AG08395 (cell line): Measurements from ENCODE around the gene CENPP.

Experiments used
- DNase-seq: peaks from one replicate; pipeline ENCODE4 v3.0.0; 2012; ENCODE audit warnings: mixed read lengths, low spot score

CENPP gene

DNA sequence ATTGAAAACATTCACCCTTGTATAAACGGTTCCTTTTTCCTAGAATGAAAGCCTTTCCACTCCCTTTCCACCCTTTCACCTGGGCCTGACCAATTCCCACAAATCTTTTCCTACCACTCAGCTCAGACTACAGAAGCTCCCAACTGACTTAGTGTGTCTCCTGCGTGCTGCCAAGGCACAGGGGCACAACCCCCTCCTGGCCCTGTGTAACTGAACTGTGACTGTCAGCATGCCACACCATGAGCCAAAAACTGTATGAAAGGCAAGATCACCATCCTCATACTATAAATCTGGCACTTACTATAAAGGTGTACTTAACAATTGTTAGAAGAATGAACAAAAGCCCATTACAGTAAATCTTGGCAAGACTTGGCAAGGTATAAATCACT, 12.1 kb upstream of the CENPP start:
- no peak for DNase-seq

- DNase-seq: no peak
Observed at GRCh38 chr9:92315456-92315855, 10.3 kb upstream of the CENPP start.

DNA sequence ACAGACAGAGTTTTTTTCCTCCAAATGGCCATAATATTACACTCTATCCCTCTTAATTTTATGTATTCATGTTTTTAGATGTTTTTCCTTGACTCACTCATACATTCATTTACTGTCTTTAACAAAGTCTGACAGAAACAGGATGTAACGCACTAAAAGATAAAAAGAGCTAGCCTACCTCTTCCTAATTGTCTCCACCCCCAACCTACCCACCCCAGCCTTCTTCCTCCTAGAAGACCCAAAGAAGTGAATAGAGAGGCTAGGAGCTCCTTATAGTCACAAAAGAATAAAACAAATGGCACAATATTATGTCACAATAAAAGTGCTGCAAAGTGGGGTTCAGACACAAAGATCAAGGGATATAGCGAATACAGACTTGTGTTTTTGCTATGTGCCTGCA, 1.3 kb upstream of the CENPP start:
- no peak for DNase-seq

DNA sequence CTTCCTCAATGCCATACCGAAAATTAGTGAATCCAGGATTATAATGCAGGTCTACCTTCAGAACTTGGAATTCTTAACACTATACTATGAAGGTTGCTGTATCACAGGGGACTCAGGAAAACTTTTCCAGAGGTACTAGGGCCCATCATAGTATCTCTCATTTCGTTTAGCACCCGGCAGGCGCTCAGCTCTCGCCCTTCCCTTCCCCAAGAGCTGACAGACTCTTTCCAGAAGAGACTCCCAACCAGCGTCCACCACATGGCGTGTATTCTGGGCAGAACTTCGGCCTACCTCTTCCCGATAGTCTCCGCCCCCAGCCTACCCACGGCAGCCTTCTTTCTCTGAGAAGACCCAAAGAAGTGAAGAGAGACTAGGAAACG, 874 bp upstream of the CENPP start:
- no peak for DNase-seq

DNA sequence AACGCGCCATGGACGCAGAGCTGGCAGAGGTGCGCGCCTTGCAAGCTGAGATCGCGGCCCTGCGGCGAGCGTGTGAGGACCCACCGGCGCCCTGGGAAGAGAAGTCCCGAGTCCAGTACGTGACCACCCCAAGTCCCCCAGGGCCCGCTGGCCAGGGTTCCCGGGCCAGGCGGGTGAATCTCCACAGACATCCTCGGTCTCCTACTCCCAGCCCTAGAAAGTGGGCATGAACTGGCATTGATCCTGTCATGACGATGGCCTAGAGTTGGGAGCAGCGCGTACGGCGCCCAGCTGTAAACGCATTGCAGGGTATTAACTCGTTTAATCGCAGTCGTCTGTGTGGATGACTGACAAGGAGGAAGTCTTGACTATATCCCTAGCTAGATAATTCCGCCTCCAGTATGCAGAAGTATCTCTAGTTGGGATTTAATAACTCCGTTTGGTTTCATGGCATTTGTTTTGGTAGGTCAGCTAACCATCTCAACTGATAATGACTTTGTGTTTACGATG, 293 bp downstream of the CENPP start:
- peak; percentile 4 for DNase-seq

DNA sequence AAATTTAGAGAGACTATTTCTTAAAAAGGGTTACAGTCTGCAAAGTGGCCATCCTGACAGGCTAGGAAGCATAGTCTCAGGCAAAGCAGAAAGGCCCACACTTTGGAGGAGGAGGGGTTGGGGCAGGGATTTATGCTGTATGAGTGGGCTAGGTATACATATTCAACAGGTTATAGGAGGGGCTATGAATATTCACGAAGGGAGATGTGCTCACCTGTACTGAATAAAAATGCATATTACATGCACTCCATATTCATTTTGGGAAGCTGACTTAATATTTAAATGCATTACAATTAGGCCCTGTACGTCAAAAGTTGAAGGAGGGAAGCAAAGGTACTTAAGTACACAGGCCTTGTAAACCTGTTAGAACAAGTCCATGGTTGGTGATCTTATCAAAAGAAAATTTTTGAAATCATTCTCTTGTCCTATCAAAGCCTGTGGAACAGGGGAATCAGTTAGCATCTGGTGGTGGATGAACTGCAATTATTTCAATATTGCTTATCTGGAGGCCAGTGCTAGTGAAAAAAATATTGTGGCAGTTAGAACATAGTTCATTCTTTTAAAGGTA, 1.6 kb downstream of the CENPP start:
- no peak for DNase-seq

DNA sequence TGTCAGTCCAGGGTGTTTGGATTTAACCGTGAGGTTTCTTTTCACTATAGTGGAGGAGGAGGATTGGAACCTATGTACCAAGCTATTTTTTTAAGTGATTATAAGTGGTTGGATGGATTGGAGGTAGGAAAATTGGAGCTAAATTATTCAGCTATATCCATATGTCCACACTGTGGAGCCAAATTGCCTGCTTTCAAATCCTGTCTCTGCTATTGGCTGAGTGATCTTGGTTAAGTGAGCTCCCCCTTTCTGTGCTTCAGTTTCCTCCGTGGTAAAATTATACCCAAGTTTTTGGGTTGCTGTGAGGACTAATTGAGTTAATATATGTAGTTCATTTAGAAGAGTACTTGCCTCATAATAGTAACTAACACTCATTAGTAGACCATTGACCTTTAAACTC, 2.5 kb downstream of the CENPP start:
- DNase-seq: peak; percentile 42

- DNase-seq: no peak
Observed at GRCh38 chr9:92332577-92333281, 7.0 kb downstream of the CENPP start.

- DNase-seq: no peak
Observed at GRCh38 chr9:92333282-92333634, 7.5 kb downstream of the CENPP start.

DNA sequence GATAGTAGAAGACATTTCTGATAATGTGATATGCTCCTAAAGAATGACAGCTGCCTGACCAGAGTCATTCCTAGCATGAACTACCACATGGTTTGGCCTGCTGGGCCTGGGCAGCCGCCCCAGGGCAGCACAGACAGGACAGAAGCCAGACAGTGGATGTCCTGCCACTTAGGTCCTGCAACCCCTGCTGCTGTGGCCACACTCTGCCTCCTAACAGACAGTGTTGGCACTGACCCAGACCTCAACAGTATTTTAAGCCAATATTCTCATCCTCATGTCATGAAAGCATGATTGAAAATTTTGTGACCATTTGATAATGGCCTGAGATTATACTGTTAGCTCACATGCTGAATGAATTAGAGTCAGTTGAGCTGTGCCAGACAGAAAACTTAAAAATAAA, 15.8 kb downstream of the CENPP start:
- no peak for DNase-seq

GRCh38 chr9:92342825-92343488, 17.2 kb downstream of the CENPP start:
- peak; percentile 31 for DNase-seq

- DNase-seq: no peak
Observed at GRCh38 chr9:92345582-92345981, 19.8 kb downstream of the CENPP start.

DNA sequence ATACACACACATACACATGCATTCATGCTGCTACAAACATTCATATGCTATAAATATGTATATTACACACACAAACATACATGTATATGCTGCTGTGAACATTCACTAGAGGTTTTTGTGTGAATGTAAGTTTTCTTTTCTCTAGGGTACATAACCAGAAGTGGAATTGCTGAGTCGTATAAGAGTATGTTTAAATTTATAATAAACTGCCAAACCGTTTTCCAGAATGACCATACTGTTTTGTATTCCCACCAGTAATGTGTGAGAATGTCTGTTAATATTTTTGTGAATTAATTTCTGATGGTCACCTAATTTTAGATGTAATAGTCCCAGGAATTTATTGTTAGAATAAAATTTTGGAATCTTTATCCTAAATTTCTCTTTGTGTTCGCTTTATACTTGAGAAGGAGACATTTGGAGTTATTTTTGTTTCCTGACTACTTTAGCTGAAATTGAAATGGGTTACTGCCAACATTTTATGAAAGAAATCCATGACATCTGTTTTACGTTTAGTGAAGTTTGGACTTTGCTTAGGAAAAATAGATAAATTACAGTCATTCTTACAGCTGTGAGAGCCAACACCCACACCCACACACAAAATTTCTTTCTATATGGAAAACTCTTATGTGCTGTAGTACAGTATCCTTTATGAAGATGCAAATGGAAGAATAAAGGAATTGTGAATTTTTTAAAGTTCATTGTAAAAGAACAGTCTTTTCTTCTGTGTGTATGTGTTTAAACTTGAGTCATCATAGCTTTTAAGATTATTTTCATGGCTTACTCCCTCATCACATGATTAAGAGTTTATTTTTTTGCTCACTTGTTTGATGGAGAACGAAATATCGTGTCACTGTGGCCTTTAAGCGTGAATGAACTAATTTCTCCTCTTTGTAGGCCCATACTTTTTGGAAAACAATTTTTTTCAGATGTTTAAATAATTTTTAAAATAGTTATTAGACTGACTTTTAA, 24.3 kb downstream of the CENPP start:
- DNase-seq: peak; percentile 20

DNA sequence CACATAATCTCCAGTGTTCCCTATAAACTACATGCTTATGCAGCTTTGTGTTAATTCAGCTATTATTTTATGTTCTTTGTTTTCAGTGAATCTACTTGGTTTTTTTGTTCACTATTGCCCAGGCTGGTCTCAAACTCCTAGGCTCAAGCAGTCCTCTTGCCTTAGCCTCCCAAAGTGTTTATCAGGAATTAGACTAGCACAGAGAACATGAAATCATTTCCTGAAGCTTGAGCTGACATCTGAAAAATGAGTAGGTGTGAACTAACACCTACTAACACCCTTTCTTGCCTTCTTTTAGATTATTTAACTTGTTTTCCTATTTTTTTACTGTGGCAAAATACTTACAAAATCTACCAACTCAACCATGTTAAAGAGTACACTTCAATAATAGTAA, 25.0 kb downstream of the CENPP start:
- DNase-seq: no peak

- no peak for DNase-seq
Observed at GRCh38 chr9:92353051-92353450, 27.3 kb downstream of the CENPP start.

- no peak for DNase-seq
Observed at GRCh38 chr9:92359394-92359995, 33.7 kb downstream of the CENPP start.

DNA sequence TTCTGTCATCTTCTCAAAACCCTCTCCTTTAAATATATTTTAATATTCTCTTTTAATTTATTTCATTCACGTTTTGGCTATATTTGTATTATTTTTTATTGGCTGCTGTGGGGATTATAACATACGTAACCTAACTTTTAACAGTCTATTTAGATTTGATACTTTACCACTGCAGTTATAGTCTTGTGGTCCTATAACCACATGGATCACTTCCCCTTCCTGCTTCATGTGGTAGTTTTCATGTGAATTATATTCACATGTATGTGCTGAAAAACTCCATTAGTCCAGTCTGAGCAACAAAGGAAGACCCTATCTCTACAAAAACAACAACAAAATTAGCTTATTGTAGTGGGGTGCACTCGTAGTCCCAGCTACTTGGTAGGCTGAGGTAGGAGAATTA, 34.3 kb downstream of the CENPP start:
- DNase-seq: no peak

- no peak for DNase-seq
Observed at GRCh38 chr9:92369075-92369474, 43.3 kb downstream of the CENPP start.

DNA sequence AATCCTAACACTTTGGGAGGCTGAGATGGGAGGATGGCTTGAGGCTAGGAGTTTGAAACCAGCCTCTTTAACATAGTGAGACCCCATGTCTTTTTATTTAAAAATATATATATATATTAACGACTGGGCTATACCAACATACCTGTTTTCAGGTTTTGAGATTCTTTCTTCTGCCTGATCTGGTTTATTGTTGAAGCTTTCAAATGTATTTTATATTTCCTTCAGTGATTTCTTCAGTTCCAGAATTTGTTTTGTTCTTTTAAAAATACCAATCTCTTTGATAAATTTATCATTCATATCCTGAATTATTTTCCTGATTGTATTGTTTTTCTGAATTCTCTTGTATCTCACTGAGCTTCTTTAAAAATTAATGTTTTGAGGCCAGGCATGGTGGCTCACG, 47.4 kb downstream of the CENPP start:
- DNase-seq: no peak

GRCh38 chr9:92377876-92378275, 52.1 kb downstream of the CENPP start:
- DNase-seq: no peak

- DNase-seq: peak; percentile 46
Observed at GRCh38 chr9:92378865-92379560, 53.3 kb downstream of the CENPP start.
